ENCODE data around the gene GLIS1.

DNA sequence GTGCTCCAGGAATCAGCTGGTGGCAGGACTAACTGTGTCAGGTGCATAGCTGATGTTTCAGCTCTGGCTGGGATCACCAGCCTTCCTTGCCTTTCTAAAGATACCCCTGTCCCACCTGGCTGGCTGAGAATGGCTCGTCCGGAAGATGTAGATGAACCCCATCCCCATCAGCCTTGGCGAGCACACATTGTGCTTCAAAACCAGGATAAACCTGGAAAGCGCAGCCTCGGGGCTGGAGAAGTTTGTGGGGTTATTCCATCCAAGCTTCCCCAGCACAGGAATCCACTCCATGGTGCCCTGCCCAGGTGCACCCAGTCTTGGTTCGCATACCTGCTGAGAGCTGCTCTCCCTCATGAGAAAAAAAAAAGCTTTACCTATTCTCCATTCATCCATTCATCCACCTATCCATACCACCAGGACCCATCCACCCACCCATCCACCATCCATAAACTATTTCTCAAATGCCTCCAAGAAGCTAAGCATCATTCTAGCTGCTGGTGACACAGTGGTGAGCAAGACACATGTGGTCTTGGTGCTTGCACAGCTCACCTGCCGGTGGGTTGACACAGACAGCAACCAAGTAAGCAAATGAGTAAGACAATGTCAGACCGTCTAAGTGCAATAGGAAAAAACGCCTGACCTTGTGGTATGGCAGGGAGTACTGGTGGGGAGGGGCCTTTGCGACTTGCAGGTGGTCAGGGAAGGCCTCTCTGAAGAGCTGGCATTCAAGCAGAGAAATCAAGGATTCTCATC lies 185.8 kb downstream of the GLIS1 start:
- TF ChIP-seq, protein P1, sequence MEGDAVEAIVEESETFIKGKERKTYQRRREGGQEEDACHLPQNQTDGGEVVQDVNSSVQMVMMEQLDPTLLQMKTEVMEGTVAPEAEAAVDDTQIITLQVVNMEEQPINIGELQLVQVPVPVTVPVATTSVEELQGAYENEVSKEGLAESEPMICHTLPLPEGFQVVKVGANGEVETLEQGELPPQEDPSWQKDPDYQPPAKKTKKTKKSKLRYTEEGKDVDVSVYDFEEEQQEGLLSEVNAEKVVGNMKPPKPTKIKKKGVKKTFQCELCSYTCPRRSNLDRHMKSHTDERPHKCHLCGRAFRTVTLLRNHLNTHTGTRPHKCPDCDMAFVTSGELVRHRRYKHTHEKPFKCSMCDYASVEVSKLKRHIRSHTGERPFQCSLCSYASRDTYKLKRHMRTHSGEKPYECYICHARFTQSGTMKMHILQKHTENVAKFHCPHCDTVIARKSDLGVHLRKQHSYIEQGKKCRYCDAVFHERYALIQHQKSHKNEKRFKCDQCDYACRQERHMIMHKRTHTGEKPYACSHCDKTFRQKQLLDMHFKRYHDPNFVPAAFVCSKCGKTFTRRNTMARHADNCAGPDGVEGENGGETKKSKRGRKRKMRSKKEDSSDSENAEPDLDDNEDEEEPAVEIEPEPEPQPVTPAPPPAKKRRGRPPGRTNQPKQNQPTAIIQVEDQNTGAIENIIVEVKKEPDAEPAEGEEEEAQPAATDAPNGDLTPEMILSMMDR (IDR thresholded peaks at IDR 0.05; ENCODE audit: extremely low read depth in 1 of 2, insufficient read depth in 1 of 2, low read depth in 1 of 2, low read length in 2 of 2): no peak
- no peak for TF ChIP-seq JUN (IDR thresholded peaks at IDR 0.05; ENCODE audit: borderline replicate concordance, insufficient read depth, insufficient read length, low read depth)
- no peak for TF ChIP-seq POLR2A (IDR thresholded peaks at IDR 0.05; ENCODE audit: low read depth, low read length)
- TF ChIP-seq EZH2 (IDR thresholded peaks at IDR 0.05; ENCODE audit: borderline replicate concordance, low read depth, low read length, severe bottlenecking): no peak
- TF ChIP-seq POLR2AphosphoS5 (IDR thresholded peaks at IDR 0.05; ENCODE audit: insufficient read depth, low read depth, low read length): no peak
- no peak for TF ChIP-seq GATA2 (IDR thresholded peaks at IDR 0.05; ENCODE audit: insufficient read depth, insufficient read length, low read depth, low read length)
